SK-N-SH (cell line): ENCODE results near the gene CCM2. TPM values are rescaled to one million over a fixed set of nuclear protein-coding genes. Genes with fewer than 3 reads are reported as not detected.
"Not testable (repeated sequence)": the region's sequence is repeated elsewhere in the genome, so short reads cannot be mapped to it uniquely, and the experiment has no call there.

Experiments used
- CTCF ChIA-PET: fragments of 300-600, 350-600 bp; formaldehyde crosslinking; extraction: SDS; loops from one replicate; lab custom pipeline; 2021; lab: Yijun Ruan, JAX
- POLR2A ChIA-PET: fragments of 350-600 bp; sonication (Branson Sonifier 250); formaldehyde crosslinking; extraction: SDS; loops from one replicate; lab custom pipeline; 2020; ENCODE audit warnings: antibody characterized with exemption, inconsistent platforms; lab: Yijun Ruan, JAX
- DNase-seq: peaks from one replicate; pipeline ENCODE4 v3.0.0; 2012
- H2AFZ ChIP-seq: fragments of 200-600 bp; sonication (generic); 2 replicates; pipeline ENCODE4 v1.8.1; 2016; ENCODE audit warnings: antibody characterized with exemption, mild to moderate bottlenecking, low read depth
- H3F3A ChIP-seq: fragments of 200-600 bp; sonication (generic); replicated peaks from 2 replicates; pipeline ENCODE3; 2016; ENCODE audit warnings: antibody characterized with exemption, mild to moderate bottlenecking; ENCODE audit not compliant: insufficient read depth
- H3K27ac ChIP-seq, 2 experiments: fragments of 200-500 bp in 1 of 2; fragments of 200-600 bp in 1 of 2; sonication (Bioruptor generic) in 1 of 2; sonication (generic), shearing (Covaris generic) in 1 of 2; 2 replicates each; pipeline versions ENCODE4 v1.5.1 to v1.6.1; 2014 to 2016; ENCODE audit warnings: low read depth in 2 of 2, inconsistent platforms in 1 of 2, low read length in 1 of 2, mild to moderate bottlenecking in 1 of 2, mixed read lengths in 1 of 2
- H3K27me3 ChIP-seq: fragments of 200-600 bp; sonication (generic), shearing (Covaris generic); 2 replicates; pipeline ENCODE4 v1.6.1; 2016; ENCODE audit warnings: mixed run types; ENCODE audit not compliant: insufficient read depth
- H3K36me3 ChIP-seq, 2 experiments: fragments of 200-500 bp in 1 of 2; fragments of 200-600 bp in 1 of 2; sonication (Bioruptor generic) in 1 of 2; sonication (generic) in 1 of 2; replicated peaks in 1 of 2; 2 replicates each; pipeline versions ENCODE3 to v1.5.1; 2014 to 2016; ENCODE audit warnings: low read length in 1 of 2, mild to moderate bottlenecking in 1 of 2; ENCODE audit not compliant: insufficient read depth in 2 of 2, control insufficient read depth in 1 of 2
- H3K4me1 ChIP-seq, 2 experiments: fragments of 200-500 bp in 1 of 2; fragments of 200-600 bp in 1 of 2; sonication (Bioruptor generic) in 1 of 2; sonication (generic), shearing (Covaris generic) in 1 of 2; 2 replicates each; pipeline versions ENCODE4 v1.5.1 to v1.6.1; 2014 to 2016; ENCODE audit warnings: low read depth in 1 of 2, low read length in 1 of 2, mixed run types in 1 of 2; ENCODE audit not compliant: insufficient read depth in 2 of 2, control insufficient read depth in 1 of 2
- H3K4me2 ChIP-seq: fragments of 200-600 bp; sonication (generic), shearing (Covaris generic); 2 replicates; pipeline ENCODE4 v1.6.1; 2017; ENCODE audit warnings: mixed run types
- H3K4me3 ChIP-seq, 2 experiments: fragments of 200-500 bp in 1 of 2; fragments of 200-600 bp in 1 of 2; sonication (Bioruptor generic) in 1 of 2; sonication (generic), shearing (Covaris generic) in 1 of 2; 2 replicates each; pipeline versions ENCODE4 v1.5.1 to v1.8.1; 2014 to 2016; ENCODE audit warnings: low read depth in 2 of 2, inconsistent platforms in 1 of 2, low read length in 1 of 2, mild to moderate bottlenecking in 1 of 2, mixed read lengths in 1 of 2, moderate library complexity in 1 of 2
- H3K79me2 ChIP-seq: fragments of 200-600 bp; sonication (generic); 2 replicates; pipeline ENCODE4 v1.8.1; 2017; ENCODE audit warnings: mild to moderate bottlenecking; ENCODE audit not compliant: insufficient read depth
- H3K9ac ChIP-seq: fragments of 200-600 bp; sonication (generic); 2 replicates; pipeline ENCODE4 v1.6.1; 2017; ENCODE audit warnings: mixed run types
- H3K9me2 ChIP-seq: fragments of 200-600 bp; sonication (generic); 2 replicates; pipeline ENCODE4 v1.6.1; 2017; ENCODE audit warnings: mixed run types
- H3K9me3 ChIP-seq: fragments of 200-600 bp; sonication (generic); 2 replicates; pipeline ENCODE4 v1.6.1; 2017; ENCODE audit warnings: mixed run types, mild to moderate bottlenecking, moderate library complexity
- H4K20me1 ChIP-seq: fragments of 200-600 bp; sonication (generic); 2 replicates; pipeline ENCODE4 v1.6.1; 2017; ENCODE audit warnings: mild to moderate bottlenecking, mixed run types; ENCODE audit not compliant: insufficient read depth
- ELF1 ChIP-seq: IDR thresholded peaks from 2 replicates; pipeline ENCODE4 v1.4.0; 2012
- EP300 ChIP-seq, 2 experiments: IDR thresholded peaks; 2 replicates each; pipeline versions ENCODE4 v1.4.0 to v1.6.1; 2012; ENCODE audit warnings: borderline replicate concordance in 1 of 2, low read depth in 1 of 2, low read length in 1 of 2
- EZH2phosphoT487 ChIP-seq: fragments of 200-600 bp; sonication (generic); IDR thresholded peaks from 2 replicates; pipeline ENCODE4 v1.6.1; 2017; ENCODE audit warnings: low read depth, mixed run types, mild to moderate bottlenecking, antibody characterized with exemption, moderate library complexity, borderline replicate concordance
- FOXM1 ChIP-seq: IDR thresholded peaks from 2 replicates; pipeline ENCODE4 v1.4.0; 2012; ENCODE audit warnings: low read depth, mild to moderate bottlenecking
- GABPA ChIP-seq: IDR thresholded peaks from 2 replicates; pipeline ENCODE4 v1.4.0; 2012; ENCODE audit warnings: low read depth, mild to moderate bottlenecking
- MEF2A ChIP-seq: IDR thresholded peaks from 2 replicates; pipeline ENCODE4 v1.4.0; 2012; ENCODE audit warnings: low read depth, borderline replicate concordance
- POLR2AphosphoS5 ChIP-seq: IDR thresholded peaks from 2 replicates; pipeline ENCODE4 v1.6.1; 2012; ENCODE audit warnings: low read depth, low read length
- RAD21 ChIP-seq: IDR thresholded peaks from 2 replicates; pipeline ENCODE4 v1.6.1; 2012; ENCODE audit warnings: mild to moderate bottlenecking, low read length
- SIN3A ChIP-seq: IDR thresholded peaks from 2 replicates; pipeline ENCODE4 v1.6.1; 2012; ENCODE audit warnings: low read depth, mild to moderate bottlenecking, low read length, moderate library complexity, borderline replicate concordance
- WGBS: methylation state at CpG from one replicate; pipeline ENCODE4 v1.1.6; 2017; ENCODE audit warnings: low lambda C conversion rate; 5-methylcytosine and 5-hydroxymethylcytosine counted together
- polyA plus RNA-seq, 3 experiments: library from polyadenylated mRNA; depleted of rRNA; stranded (reverse); fragments of >200 nt; gene quantifications; 2 replicates each; pipeline ENCODE4 v1.2.3, GENCODE V29; 2012
- TF ChIP-seq, protein P1 (sequence below): IDR thresholded peaks from 2 replicates; pipeline ENCODE4; 2012
- TF ChIP-seq, protein P2 (sequence below): fragments of 200-600 bp; sonication (generic); IDR thresholded peaks from 2 replicates; pipeline ENCODE4 v1.6.1; 2017; ENCODE audit warnings: antibody characterized with exemption, mild to moderate bottlenecking, moderate library complexity
- TF ChIP-seq, protein P3 (sequence below): IDR thresholded peaks from 2 replicates; pipeline ENCODE4 v1.6.1; 2012; ENCODE audit warnings: mild to moderate bottlenecking, low read depth, low read length, moderate library complexity
- TF ChIP-seq, protein P4 (sequence below): fragments of 150-350 bp; IDR thresholded peaks from 2 replicates; pipeline ENCODE4 v1.6.1; 2016; ENCODE audit warnings: mild to moderate bottlenecking, low read depth, low read length
- TF ChIP-seq, protein P5 (sequence below): IDR thresholded peaks from 2 replicates; pipeline ENCODE4 v1.4.0; 2012; ENCODE audit warnings: low read depth, borderline replicate concordance

CCM2 gene
- polyA plus RNA-seq, 1 of the 3 experiments (the other 2 are of a cell fraction), result 83.2 TPM

DNA sequence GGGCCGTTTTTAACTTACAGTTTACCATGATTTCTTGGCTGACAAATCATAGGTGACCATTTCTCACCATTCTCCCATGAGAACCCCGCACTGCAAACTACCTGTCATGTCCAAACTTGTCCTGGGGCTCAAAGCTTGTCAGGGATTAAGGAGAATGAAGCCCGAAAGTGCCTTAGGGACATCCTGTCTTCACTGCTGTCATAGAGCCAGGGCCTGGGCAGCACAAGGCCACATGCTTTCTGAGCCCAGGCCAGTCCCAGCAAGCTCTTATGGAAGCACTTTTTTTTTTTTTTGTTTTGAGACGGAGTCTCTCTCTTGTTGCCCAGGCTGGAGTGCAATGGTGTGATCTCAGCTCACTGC lies 33.9 kb downstream of the CCM2 start (continued):
- TF ChIP-seq, protein P1, sequence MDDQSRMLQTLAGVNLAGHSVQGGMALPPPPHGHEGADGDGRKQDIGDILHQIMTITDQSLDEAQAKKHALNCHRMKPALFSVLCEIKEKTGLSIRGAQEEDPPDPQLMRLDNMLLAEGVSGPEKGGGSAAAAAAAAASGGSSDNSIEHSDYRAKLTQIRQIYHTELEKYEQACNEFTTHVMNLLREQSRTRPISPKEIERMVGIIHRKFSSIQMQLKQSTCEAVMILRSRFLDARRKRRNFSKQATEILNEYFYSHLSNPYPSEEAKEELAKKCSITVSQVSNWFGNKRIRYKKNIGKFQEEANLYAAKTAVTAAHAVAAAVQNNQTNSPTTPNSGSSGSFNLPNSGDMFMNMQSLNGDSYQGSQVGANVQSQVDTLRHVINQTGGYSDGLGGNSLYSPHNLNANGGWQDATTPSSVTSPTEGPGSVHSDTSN, result no peak
- 0 out of 2 replicates have a peak, but pooled peaks have one; percentile 4 for TF ChIP-seq RAD21
- TF ChIP-seq MEF2A, result no peak
- TF ChIP-seq ELF1, result no peak
- no peak for TF ChIP-seq FOXM1
- TF ChIP-seq, protein P2, sequence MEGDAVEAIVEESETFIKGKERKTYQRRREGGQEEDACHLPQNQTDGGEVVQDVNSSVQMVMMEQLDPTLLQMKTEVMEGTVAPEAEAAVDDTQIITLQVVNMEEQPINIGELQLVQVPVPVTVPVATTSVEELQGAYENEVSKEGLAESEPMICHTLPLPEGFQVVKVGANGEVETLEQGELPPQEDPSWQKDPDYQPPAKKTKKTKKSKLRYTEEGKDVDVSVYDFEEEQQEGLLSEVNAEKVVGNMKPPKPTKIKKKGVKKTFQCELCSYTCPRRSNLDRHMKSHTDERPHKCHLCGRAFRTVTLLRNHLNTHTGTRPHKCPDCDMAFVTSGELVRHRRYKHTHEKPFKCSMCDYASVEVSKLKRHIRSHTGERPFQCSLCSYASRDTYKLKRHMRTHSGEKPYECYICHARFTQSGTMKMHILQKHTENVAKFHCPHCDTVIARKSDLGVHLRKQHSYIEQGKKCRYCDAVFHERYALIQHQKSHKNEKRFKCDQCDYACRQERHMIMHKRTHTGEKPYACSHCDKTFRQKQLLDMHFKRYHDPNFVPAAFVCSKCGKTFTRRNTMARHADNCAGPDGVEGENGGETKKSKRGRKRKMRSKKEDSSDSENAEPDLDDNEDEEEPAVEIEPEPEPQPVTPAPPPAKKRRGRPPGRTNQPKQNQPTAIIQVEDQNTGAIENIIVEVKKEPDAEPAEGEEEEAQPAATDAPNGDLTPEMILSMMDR, result no peak

DNA sequence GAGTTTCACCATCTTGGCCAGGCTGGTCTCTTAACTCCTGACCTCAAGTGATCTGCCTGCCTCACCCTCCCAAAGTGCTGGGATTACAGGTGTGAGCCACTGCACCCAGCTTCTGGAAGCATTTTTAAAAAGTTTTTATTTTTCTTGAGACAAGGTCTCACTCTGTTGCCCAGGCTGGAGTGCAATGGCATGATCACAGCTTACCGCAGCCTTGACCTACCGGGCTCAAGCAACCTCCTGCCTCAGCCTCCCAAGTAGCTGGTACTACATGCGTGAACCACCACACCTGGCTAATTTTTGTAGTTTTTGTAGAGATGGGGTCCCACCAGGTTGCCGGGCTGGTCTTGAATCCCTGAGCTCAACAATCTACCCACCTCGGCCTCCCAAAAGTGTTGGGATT lies 34.7 kb downstream of the CCM2 start:
- not testable (repeated sequence) for DNase-seq, H3K4me3 ChIP-seq, H3K9me2 ChIP-seq, H3K27me3 ChIP-seq, H3K4me2 ChIP-seq, H2AFZ ChIP-seq, H3K9ac ChIP-seq, H3K27ac ChIP-seq, H3K9me3 ChIP-seq, H3F3A ChIP-seq
- H3K79me2 ChIP-seq, result peaks cover 91% of the 10 kb centered on the region
- H4K20me1 ChIP-seq, result peaks cover 35% of the 10 kb centered on the region
- peaks cover 11 to 13% of the 10 kb centered on the region in 2 experiments; a peak in 3 of 4 replicates for H3K4me1 ChIP-seq
- POLR2A ChIA-PET, result interaction anchor here (1.1 kb wide), 1 partner anchor 39 kb away, joined by 6 read pairs; no protein-coding TSS in a partner anchor
- 78% methylated on average over 5 of the region's 5 CpGs for WGBS
- peaks cover 16 to 20% of the 10 kb centered on the region in 2 experiments for H3K36me3 ChIP-seq
- CTCF ChIA-PET, result interaction anchor here (0.7 to 1.8 kb wide), 2 partner anchors 11 to 316 kb away, joined by 3 to 5 read pairs; no protein-coding TSS in a partner anchor

DNA sequence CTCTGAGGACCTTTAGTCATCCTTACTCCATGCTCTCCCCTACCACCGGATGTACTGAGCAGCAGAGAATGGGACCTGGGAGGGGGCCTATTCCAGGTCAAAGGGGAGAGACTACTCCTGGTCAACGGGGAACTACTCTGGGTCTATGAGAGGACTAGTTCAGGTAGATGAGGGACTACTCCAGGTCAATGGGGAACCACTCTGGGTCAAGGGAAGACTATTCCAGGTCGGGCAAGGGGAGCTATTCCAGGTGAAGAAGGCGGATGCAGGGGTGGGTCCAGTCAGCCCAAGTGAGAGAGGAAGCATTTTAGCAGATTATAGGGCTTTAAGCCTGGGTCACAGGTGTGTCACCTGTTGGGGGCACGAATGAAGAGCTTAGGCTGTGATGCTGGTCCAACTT lies 35.4 kb downstream of the CCM2 start:
- peaks cover 16 to 25% of the 10 kb centered on the region in 2 experiments for H3K36me3 ChIP-seq
- no peaks in the 10 kb centered on the region for H3K9me2 ChIP-seq
- no peak overlapping the region for H3K4me2 ChIP-seq
- H3K9me3 ChIP-seq, result no peaks in the 10 kb centered on the region
- DNase-seq, result no peak
- no peaks in the 10 kb centered on the region for H3K27me3 ChIP-seq
- CTCF ChIA-PET, result interaction anchor here (1.0 to 1.8 kb wide), 3 partner anchors 10 to 45 kb away, joined by 4 to 5 read pairs (median 4); no protein-coding TSS in a partner anchor
- H4K20me1 ChIP-seq, result peaks cover 31% of the 10 kb centered on the region
- 95% methylated on average over 5 of the region's 5 CpGs for whole genome bisulfite sequencing
- H3K4me3 ChIP-seq, result no peak overlapping the region
- POLR2A ChIA-PET, result interaction anchor here (1.1 kb wide), 1 partner anchor 39 kb away, joined by 6 read pairs; no protein-coding TSS in a partner anchor
- H3K27ac ChIP-seq, result no peak overlapping the region
- peaks cover 85% of the 10 kb centered on the region for H3K79me2 ChIP-seq
- no peak overlapping the region for H3K9ac ChIP-seq
- no peaks in the 10 kb centered on the region for H3F3A ChIP-seq
- peaks cover 11 to 13% of the 10 kb centered on the region in 2 experiments; a peak in 3 of 4 replicates for H3K4me1 ChIP-seq
- H2AFZ ChIP-seq, result no peak overlapping the region
- TF ChIP-seq, protein P3, sequence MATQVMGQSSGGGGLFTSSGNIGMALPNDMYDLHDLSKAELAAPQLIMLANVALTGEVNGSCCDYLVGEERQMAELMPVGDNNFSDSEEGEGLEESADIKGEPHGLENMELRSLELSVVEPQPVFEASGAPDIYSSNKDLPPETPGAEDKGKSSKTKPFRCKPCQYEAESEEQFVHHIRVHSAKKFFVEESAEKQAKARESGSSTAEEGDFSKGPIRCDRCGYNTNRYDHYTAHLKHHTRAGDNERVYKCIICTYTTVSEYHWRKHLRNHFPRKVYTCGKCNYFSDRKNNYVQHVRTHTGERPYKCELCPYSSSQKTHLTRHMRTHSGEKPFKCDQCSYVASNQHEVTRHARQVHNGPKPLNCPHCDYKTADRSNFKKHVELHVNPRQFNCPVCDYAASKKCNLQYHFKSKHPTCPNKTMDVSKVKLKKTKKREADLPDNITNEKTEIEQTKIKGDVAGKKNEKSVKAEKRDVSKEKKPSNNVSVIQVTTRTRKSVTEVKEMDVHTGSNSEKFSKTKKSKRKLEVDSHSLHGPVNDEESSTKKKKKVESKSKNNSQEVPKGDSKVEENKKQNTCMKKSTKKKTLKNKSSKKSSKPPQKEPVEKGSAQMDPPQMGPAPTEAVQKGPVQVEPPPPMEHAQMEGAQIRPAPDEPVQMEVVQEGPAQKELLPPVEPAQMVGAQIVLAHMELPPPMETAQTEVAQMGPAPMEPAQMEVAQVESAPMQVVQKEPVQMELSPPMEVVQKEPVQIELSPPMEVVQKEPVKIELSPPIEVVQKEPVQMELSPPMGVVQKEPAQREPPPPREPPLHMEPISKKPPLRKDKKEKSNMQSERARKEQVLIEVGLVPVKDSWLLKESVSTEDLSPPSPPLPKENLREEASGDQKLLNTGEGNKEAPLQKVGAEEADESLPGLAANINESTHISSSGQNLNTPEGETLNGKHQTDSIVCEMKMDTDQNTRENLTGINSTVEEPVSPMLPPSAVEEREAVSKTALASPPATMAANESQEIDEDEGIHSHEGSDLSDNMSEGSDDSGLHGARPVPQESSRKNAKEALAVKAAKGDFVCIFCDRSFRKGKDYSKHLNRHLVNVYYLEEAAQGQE, result no peak
- TF ChIP-seq EP300 (IDR thresholded peaks at IDR 0.05; ENCODE audit: borderline replicate concordance in 1 of 2, low read depth in 1 of 2, low read length in 1 of 2) (no peak), GABPA (no peak), SIN3A (no peak), POLR2AphosphoS5 (no peak), EZH2phosphoT487 (no peak)
- TF ChIP-seq, protein P4, sequence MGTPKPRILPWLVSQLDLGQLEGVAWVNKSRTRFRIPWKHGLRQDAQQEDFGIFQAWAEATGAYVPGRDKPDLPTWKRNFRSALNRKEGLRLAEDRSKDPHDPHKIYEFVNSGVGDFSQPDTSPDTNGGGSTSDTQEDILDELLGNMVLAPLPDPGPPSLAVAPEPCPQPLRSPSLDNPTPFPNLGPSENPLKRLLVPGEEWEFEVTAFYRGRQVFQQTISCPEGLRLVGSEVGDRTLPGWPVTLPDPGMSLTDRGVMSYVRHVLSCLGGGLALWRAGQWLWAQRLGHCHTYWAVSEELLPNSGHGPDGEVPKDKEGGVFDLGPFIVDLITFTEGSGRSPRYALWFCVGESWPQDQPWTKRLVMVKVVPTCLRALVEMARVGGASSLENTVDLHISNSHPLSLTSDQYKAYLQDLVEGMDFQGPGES, result no peak
- TF ChIP-seq, protein P5, sequence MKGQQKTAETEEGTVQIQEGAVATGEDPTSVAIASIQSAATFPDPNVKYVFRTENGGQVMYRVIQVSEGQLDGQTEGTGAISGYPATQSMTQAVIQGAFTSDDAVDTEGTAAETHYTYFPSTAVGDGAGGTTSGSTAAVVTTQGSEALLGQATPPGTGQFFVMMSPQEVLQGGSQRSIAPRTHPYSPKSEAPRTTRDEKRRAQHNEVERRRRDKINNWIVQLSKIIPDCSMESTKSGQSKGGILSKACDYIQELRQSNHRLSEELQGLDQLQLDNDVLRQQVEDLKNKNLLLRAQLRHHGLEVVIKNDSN, result no peak
